NCI-H69 (cell line): ENCODE measurements around the gene PGAP3.
A peak's percentile ranks its signal among the peaks of the same experiment; 100 is the strongest.
"Not testable (repeated sequence)": the region's sequence is repeated elsewhere in the genome, so short reads cannot be mapped to it uniquely, and the experiment has no call there.

ENCODE experiments used
- DNase-seq: peaks from one replicate; lab custom pipeline; 2025; lab: John Stamatoyannopoulos, UW

Gene PGAP3, protein sequence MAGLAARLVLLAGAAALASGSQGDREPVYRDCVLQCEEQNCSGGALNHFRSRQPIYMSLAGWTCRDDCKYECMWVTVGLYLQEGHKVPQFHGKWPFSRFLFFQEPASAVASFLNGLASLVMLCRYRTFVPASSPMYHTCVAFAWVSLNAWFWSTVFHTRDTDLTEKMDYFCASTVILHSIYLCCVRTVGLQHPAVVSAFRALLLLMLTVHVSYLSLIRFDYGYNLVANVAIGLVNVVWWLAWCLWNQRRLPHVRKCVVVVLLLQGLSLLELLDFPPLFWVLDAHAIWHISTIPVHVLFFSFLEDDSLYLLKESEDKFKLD

DNA sequence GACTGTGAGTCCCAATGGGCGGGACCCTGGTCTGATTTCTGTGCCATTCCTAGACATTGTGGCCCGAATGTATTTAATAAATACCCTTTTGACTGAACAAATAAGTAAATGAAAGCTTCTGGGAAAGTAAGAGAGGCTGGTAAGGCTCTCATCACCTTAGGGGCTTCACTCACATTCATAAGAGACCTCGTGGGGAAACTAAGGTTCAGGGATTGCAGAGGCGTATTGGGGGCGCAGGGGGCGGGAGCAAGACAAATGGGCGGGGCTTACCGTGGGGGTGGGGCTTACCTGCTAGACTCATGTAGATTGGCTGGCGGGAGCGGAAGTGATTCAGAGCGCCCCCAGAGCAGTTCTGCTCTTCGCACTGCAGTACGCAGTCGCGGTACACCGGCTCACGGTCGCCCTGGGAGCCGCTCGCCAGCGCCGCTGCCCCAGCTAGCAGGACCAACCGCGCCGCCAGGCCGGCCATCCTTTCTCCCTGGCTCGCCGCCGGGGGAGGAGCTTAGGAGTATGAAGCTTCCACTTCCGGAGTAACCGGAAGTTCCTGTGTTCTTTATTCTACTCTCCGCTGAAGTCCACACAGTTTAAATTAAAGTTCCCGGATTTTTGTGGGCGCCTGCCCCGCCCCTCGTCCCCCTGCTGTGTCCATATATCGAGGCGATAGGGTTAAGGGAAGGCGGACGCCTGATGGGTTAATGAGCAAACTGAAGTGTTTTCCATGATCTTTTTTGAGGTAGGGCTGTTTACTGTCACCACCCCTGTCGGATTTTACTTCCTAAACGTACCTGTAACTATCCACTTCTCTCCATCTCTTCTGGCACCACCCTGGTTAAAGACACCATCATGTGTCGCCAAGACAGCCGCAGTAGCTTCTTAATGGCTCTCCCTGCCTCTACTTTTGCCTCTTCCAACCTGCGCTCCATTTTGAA is at the start of gene PGAP3:
Gene PGAP3 (minus strand): TSS at position 512 of the 929 bp plus-strand sequence. CDS start 43 bp downstream, at position 469.
- peak; percentile 92 for DNase-seq

DNA sequence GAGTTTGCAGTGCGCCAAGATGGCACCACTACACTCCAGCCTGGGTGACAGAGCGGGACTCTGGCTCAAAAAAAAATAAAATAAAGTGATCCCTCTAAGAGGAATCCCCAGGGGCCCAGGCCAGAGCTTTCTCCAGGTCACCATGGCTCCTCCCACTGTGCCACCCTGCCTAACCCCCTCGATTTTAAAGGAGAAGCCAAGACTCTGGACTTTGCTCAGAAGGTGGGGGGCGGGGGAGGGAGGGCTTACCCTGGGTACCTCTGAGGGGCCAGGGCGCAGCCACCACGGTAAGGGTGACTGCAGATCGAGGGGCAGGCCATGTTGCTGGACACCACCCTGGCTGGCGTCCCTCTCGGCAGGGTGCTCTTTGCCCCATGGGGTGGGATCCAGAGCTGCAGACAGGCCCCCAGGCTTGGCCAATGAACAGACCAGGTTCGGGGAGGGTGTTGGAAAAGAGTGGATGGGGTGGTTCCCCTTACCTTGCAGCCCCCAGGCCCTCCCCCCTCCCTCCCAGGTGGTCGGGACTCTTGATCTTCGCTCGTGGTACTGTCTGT is 49.4 kb upstream of the PGAP3 start:
- no peak for DNase-seq

DNA sequence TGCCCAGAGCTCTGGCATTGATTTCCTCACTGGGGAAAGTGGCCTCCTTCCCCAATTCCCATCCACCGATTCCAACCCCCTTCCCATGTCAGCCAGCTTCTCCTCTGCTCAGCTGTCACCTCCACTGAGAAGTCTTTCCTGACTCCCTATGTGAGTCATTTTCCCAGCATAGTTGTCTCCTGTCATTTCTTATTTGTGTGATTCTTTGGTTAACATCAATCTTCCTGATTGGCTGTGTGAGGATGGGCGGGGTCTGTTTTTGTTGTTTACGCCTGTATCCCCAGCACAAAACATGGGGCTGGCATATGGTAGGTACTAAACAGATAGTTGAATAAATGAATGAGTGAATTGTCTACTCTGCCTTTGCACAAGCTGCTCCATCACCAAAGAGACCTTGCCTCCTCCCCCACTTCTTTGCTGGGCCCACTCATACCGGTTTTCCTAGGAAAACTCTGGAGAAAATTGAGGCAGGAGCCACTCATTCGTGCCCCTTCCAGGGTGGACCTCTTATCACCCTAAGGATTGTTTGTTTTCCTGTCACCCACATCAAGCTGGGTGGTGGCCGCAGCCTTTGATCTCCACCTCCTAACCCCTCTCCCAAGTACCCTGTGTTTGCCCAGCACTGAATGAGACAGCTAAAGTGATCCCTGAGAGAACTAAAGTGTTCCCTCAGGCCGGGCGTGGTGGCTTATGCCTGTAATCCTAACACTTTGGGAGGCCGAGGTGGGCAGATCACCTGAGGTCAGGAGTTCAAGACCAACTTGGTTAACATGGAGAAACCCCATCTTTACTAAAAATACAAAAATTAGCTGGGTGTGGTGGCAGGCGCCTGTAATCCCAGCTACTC is 48.7 kb upstream of the PGAP3 start:
- no peak for DNase-seq

DNA sequence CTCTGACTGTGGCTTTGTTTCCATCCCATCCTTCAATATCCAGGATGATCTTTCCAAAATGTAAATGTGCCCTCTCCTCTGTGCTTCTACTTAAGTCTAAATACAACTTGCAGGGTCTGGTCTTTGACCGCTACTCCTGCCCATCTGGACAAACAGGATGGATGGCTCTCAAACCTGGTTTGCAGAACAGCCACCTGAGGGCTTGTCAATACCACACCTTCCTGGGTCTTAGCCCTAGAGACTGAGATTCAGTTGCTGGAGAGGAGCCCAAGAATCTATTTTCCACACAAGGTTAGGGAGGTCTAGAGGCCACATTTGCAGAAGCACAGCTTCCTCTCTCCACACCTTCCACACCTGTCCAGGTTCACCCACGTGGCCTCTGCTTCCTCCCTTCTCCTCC is 48.0 kb upstream of the PGAP3 start:
- DNase-seq, result no peak

DNA sequence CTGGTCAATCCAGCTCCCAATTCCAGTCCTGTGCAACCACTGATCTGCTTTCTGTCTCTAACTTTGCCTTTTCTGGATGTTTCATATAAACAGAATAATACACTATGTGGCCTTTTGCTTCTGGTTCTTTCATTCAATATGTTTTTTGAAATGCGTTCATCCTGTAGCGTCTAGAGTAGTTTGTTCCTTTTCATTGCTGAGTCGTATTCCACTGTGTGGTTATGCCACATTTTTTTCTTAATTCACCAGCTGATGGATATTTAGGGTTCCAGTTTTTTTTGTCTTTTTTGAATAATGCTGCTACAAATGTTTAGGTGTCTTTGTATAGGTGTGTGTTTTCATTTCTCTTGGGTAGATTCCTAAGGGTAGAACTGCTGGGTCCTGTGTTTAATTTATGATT is 44.7 kb upstream of the PGAP3 start:
- no peak for DNase-seq

DNA sequence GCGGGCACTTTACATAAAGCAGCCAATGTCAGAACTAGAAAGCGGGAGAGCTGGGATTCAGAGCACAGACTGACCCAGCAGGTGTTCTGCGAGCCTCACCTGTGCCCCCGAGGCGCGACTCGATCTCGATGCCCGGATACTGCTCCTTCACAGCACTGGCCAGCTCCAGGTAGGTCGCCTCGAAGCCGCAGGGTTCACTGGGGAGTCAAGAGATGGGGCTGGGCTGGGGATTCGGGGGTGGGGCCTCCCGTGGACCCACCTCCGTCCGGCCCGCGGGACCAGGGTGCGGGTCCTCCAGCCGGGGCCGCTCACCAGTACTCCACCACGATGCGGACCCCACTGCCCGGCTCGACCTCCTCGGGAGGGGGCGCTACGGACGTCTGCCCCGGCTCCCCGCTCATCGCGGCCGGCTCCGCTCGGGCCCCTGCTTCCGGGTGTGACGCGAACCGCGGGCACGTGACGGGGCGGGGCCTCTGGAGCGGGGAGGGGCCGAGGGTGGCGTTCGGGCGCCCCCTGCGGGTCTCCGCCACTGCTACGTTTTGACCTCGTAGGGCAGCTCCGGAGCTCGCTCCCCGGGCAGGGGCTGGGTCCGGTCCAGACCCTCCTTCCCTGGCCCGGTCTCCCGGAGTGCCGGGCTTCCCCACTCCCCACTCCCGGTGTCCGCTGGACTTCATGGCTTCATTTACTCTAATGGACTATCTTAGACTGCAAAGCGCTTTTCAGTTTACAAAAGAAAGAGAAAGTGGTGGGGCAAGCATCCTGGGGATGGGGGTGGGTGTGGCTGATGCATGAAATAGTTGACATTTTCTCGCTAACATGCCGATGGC is 42.5 kb upstream of the PGAP3 start, which contains the start of gene MIEN1:
Gene MIEN1 (minus strand): TSS at position 438 of the 827 bp plus-strand sequence. CDS start 37 bp downstream, at position 401.
- DNase-seq, result peak; percentile 87

DNA sequence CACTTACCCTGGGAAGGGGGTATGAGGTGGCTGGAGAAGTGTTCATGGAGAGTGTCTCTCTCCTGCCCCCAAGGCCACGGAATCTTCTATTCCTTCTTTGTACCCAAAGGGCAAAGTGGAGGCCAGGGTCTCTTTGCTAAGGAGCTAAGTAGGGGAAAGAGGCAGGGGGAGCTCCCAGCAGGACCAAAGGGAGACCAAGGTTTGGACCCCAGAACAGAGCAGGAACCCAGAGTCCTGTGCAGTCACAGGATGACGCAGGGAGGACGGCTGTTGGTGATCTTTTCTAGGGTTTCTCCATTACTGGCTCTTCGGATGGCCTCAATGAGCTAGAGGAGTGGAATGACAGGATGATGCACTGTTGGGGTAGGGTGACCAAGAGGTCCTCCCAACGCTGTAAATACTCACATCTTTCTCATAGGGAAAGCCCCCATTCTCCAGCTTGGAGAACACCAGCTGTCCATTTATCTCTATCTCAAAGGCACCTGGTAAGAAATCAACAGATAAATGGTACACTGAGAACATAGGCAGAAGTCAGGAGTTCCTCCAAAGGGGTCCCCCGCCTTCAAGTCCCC is 41.5 kb upstream of the PGAP3 start:
- no peak for DNase-seq

DNA sequence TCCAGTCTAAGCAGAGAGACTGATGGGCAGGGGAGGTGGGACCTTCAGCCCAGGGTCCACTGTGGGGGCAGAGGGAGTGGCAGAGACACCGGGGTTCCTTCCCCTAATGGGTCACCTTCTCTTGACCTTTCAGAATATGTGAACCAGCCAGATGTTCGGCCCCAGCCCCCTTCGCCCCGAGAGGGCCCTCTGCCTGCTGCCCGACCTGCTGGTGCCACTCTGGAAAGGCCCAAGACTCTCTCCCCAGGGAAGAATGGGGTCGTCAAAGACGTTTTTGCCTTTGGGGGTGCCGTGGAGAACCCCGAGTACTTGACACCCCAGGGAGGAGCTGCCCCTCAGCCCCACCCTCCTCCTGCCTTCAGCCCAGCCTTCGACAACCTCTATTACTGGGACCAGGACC is 39.7 kb upstream of the PGAP3 start:
- DNase-seq, result no peak

DNA sequence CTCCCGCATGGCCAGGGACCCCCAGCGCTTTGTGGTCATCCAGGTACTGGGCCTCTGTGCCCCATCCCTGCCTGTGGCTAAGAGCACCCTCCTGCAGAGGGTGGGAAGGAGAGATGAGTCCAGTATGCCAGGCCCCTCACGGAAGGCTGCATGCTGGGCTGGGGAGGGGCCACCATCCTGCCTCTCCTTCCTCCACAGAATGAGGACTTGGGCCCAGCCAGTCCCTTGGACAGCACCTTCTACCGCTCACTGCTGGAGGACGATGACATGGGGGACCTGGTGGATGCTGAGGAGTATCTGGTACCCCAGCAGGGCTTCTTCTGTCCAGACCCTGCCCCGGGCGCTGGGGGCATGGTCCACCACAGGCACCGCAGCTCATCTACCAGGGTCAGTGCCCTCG is 38.8 kb upstream of the PGAP3 start:
- DNase-seq, result no peak

DNA sequence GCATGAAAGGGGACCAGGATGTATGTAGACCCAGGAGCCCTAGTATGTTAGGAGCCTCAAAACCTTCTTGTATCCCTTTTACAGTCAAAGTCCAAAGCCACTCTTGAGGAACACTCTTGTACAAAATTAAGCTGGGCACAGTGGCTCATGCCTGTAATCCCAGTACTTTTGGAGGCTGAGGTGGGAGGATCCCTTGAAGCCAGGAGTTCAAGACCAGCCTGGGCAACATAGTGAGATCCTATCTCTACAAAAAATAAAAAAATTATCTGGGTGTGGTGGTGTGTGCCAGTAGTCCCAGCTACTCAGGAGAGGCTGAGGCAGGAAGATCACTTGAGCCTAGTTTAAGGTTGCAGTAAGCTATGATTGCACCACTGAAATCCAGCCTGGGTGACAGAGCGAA is 38.1 kb upstream of the PGAP3 start:
- not testable (repeated sequence) for DNase-seq

DNA sequence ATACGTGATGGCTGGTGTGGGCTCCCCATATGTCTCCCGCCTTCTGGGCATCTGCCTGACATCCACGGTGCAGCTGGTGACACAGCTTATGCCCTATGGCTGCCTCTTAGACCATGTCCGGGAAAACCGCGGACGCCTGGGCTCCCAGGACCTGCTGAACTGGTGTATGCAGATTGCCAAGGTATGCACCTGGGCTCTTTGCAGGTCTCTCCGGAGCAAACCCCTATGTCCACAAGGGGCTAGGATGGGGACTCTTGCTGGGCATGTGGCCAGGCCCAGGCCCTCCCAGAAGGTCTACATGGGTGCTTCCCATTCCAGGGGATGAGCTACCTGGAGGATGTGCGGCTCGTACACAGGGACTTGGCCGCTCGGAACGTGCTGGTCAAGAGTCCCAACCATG is 36.9 kb upstream of the PGAP3 start:
- DNase-seq, result no peak

DNA sequence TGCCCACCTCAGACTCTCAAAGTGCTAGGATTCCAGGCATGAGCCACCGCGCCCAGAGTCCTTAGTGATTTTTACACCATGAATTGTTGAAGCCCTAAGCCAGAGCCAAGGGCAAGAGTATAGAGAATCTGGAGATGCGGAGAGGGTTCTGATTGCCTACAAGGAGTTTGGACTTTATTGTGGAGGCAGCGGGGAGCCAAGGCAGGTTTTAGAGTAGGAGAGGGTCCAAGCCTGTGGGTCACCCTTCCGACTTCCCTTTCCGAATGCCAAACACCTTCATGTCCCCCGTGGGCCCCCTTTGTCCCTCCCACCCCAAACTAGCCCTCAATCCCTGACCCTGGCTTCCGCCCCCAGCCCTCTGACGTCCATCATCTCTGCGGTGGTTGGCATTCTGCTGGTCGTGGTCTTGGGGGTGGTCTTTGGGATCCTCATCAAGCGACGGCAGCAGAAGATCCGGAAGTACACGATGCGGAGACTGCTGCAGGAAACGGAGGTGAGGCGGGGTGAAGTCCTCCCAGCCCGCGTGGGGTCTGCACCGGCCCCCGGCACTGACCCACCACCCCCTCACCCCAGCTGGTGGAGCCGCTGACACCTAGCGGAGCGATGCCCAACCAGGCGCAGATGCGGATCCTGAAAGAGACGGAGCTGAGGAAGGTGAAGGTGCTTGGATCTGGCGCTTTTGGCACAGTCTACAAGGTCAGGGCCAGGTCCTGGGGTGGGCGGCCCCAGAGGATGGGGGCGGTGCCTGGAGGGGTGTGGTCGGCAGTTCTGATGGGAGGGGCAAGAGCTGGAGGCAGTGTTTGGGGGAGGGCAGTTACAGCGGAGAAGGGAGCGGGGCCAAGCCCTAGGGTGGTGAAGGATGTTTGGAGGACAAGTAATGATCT is 35.4 kb upstream of the PGAP3 start:
- DNase-seq, result no peak

DNA sequence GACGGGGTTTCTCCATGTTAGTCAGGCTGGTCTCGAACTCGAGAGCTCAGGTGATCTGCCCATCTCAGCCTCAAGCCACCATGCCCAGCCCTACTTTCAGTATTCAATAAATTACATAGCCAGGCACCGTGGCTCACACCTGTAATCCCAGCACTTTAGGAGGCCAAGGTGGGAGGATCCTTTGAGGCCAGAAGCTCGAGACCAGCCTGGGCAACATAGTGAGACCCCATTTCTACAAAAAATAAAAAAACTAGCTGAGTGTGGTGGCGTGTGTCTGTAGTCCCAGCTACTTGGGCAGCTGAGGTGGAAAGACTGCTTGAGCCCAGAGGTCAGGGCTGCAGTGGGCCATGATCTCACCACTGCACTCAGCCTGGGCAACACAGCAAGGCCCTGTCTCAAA is 34.2 kb upstream of the PGAP3 start:
- no peak for DNase-seq

DNA sequence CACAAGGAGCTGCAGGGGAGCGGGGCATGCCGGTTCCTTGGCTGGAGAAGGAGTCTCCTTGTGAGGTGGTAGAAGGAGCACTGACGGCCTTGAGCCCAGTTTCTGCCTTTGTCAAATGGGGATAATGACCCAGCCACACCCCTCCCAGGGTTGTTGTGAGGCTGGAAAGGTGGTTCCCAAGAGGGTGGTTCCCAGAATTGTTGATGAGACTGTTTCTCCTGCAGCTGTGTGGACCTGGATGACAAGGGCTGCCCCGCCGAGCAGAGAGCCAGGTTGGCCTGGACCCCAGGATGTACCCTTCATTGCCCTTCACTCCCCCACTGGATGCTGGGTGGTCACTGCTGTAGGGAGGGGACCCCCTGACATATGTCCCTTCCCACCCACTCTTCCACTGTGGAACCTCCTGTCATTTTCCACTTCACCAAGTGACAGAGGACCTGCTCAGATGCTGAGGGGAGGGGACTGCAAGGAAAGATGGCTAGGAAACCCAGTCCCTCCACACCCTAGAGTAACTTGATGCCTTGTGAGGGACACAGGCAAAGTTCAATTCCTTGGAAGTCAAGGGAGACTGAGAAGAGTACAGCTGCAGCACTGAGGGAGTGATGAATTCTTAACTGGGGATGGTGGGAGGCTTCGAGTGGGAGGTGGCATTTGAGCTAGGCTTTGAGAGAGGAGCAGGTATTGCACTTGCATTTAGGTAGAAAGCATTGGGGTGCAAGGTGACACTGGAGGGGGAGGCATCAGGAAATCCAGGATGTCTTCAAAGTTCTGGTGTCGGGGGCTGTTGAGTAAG is 31.9 kb upstream of the PGAP3 start:
- no peak for DNase-seq

DNA sequence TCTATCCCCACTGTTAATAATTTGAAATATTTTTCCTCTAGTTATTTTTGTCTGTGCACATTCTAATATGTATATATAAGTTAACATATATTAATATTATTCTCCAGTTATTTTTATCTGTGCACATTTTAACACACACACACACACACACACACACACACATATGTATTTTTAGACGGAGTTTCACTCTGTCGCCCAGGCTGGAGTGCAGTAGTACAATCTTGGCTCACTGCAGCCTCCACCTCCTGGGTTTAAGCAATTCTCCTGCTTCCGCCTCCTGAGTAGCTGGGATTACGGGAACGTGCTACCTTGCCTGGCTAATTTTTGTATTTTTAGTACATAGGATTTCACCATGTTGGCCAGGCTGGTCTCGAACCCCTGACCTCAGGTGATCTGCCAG is 29.8 kb upstream of the PGAP3 start:
- DNase-seq, result no peak

DNA sequence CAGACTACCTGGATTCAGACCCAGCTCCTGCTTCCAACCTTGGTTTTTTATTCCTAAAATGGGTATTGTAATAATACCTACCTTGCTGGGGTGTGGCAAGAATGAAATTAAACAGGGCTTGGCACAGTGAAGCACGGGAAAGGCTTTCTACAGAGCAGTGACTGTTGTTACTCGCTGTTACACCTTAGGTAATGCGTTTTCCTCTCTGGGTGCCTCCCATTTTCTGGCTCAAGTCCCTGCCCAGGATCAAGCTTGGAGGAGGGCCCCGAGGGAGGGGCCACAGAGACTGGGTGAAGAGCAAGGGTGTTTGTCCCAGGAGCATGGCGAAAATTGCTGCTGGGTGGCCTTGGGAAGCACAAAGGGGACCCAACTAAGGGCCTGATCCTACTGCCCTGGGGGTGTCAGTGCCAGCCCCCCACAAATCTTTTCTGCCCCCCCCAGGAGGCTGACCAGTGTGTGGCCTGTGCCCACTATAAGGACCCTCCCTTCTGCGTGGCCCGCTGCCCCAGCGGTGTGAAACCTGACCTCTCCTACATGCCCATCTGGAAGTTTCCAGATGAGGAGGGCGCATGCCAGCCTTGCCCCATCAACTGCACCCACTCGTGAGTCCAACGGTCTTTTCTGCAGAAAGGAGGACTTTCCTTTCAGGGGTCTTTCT is 29.2 kb upstream of the PGAP3 start:
- DNase-seq, result no peak

DNA sequence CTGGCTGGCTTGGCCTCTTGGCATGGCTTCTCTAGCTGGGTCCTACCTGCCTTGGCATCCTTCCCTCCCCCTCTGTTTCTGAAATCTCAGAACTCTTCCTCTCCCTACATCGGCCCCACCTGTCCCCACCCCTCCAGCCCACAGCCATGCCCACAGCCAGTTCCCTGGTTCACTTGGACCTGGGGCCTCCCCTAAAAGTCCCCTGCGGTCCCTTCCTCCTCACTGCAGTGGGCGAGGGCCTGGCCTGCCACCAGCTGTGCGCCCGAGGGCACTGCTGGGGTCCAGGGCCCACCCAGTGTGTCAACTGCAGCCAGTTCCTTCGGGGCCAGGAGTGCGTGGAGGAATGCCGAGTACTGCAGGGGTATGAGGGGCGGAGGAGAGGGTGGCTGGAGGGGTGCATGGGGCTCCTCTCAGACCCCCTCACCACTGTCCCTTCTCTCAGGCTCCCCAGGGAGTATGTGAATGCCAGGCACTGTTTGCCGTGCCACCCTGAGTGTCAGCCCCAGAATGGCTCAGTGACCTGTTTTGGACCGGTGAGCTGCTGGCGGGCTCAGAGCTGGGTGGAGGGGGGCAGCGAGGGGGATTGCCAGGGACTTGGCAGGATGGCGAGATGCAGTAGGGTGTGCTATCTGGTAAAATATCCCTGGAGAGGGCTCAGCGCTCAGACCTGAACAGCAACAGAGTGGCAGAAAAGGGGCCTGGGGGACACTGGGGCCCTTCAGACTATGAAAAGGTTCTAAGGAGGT is 28.4 kb upstream of the PGAP3 start:
- no peak for DNase-seq
